Heart right ventricle (tissue), 16 donors: ENCODE data around the gene FERMT1. TPM values are rescaled to one million over a fixed set of nuclear protein-coding genes. Genes with fewer than 3 reads are reported as not detected.
A peak's percentile ranks its signal among the peaks of the same experiment; 100 is the strongest.

Experiments
- ATAC-seq, 8 donors: fragments of 200-7000 bp; cut with Tn5 transposase; one replicate each; pipeline ENCODE4 v1.9.1; 2020; ENCODE audit warnings: mild to moderate bottlenecking in 8 of 8, moderate library complexity in 8 of 8, moderate number of reproducible peaks in 1 of 8
- DNase-seq, 2 donors: peaks; one replicate each; pipeline ENCODE4 v3.0.0-alpha.2; 2020
- H3K27ac ChIP-seq, 10 donors: fragments of 200-600 bp; sonication (generic) in 2 of 10; one replicate each; pipeline versions ENCODE4 v1.5.0 to v1.8.0; 2020 to 2022; ENCODE audit warnings: mild to moderate bottlenecking in 3 of 10
- H3K27me3 ChIP-seq, 7 donors: fragments of 200-600 bp; one replicate each; pipeline ENCODE4 v1.8.0; 2021 to 2022; ENCODE audit warnings: mild to moderate bottlenecking in 2 of 7
- H3K36me3 ChIP-seq, 9 donors: fragments of 200-600 bp; sonication (generic) in 1 of 9; one replicate each; pipeline versions ENCODE4 v1.5.0 to v1.8.0; 2020 to 2022; ENCODE audit warnings: mild to moderate bottlenecking in 2 of 9
- H3K4me1 ChIP-seq, 9 donors: fragments of 200-600 bp; sonication (generic) in 1 of 9; one replicate each; pipeline versions ENCODE4 v1.5.0 to v1.8.0; 2020 to 2022; ENCODE audit warnings: mild to moderate bottlenecking in 4 of 9
- H3K4me3 ChIP-seq, 10 donors: fragments of 200-600 bp; sonication (generic) in 2 of 10; one replicate each; pipeline versions ENCODE4 v1.5.0 to v1.8.0; 2020 to 2022; ENCODE audit warnings: mild to moderate bottlenecking in 7 of 10, moderate library complexity in 2 of 10
- H3K9me3 ChIP-seq, 11 donors: fragments of 200-600 bp in 10 of 11; sonication (generic) in 2 of 11; one replicate each; pipeline versions ENCODE4 v1.5.0 to v1.8.0; 2013 to 2022; ENCODE audit warnings: mild to moderate bottlenecking in 2 of 11, control low read depth in 1 of 11, moderate library complexity in 1 of 11
- WGBS, 2 donors: extraction: QIAGEN DNeasy Blood & Tissue Kit; methylation state at CpG; one replicate each; pipeline ENCODE4 v1.1.7; 2013; ENCODE audit warnings: inconsistent platforms in 1 of 2; 5-methylcytosine and 5-hydroxymethylcytosine counted together
- intact Hi-C, 10 donors: fragments of 100-400 bp; cut with DNase I; formaldehyde crosslinking; loops; one replicate each; pipeline versions ENCODE4 v1.11.1 to v1.14.2; 2022
- polyA plus RNA-seq, 2 donors: library from polyadenylated mRNA; stranded (reverse); fragments of 200-250 nt; gene quantifications; one replicate each; pipeline ENCODE4 v1.2.3, GENCODE V29; 2013
- total RNA-seq, 10 donors: library from RNA; stranded (reverse); fragmentation: NEBNext Ultra II Directional in 3 of 10; extraction: Animal tissue kit (Norgen Biotek cat#: 25700) in 3 of 10; gene quantifications; one replicate each; pipeline versions ENCODE4 v1.2.1 to v1.2.4, GENCODE V29; 2021 to 2023
- TF ChIP-seq, protein P1 (sequence below), 9 donors: fragments of 200-600 bp; sonication (generic) in 2 of 9; IDR thresholded peaks; one replicate each; pipeline versions ENCODE4 v1.5.0 to v1.8.0; 2021 to 2022; ENCODE audit warnings: antibody characterized with exemption in 9 of 9, mild to moderate bottlenecking in 5 of 9, moderate library complexity in 1 of 9
- donor health status: Arrhythmogenic right ventricular cardiomyopathy.
- donor health status: ischemic (EF 13 %, LVEDD 7.1; RV severe dilation, severe dysfunction).
- donor health status: healthy with polysubstance abuse.
- donor health status: DM: no; HTN: yes; CAD: no.
- donor health status: DM: no; HTN: no; CAD: no.
- donor health status: ischemic (EF 25% LVEDD 6.9; RV normal size, moderate dysfunction).
- donor health status: ischemic (EF 25% LVEDD 5.7; RV mildly dilated, moderate dysfunction).
- donor health status: healthy.
- donor health status: DM: yes; HTN: yes; CAD: no.
- donor health status: Ischemic cardiomyopathy.
- donor health status: ischemic (EF 35%, LVEDD 5.7; RV mildly dilated, moderate dysfunction).
- donor health status: nonischemic (EF 11% LVEDD 7.7; RV severe dilation, severe dysfunction).
- donor health status: DM: yes; HTN: yes; CAD: no.
- donor health status: PGD.
- donor health status: ischemic (EF 29% LVEDD 5.4; RV normal size, mild dysfunction).
- donor health status: nonischemic (EF 23%, LVEDD 6.1; RV moderate dilation, normal function).

Gene FERMT1
- total and polyA plus RNA-seq, 12 donors, result 0.03 to 2.2 (median 1.3) TPM

DNA sequence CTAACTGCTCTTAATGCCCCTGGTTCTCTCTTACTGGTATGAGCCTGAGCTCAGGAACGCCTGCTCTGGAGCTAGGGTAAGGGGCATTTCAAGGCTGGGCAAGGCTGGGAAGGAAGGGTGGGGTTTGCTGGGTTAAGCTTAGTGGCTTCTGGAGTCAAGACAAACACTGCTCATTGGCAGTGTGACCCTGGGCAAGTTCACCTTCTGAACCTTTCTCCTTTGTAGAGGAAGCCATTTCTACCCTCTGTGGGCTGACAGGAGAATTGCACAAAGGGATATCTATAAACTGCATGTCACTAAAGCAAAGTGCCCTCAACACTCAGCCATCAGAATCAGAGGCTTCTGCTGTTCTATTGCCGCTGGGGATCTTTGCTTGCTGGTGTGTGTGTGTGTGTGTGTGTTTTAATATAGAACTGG, 48.7 kb downstream of the FERMT1 start:
- peaks cover 0 to 22% (median 5%) of the 10 kb centered on the region in 9 donors for H3K4me1 ChIP-seq
- peak overlapping the region in 9 of 10 donors; percentile 35 to 85 (median 74) for H3K27ac ChIP-seq
- TF ChIP-seq, protein P1, sequence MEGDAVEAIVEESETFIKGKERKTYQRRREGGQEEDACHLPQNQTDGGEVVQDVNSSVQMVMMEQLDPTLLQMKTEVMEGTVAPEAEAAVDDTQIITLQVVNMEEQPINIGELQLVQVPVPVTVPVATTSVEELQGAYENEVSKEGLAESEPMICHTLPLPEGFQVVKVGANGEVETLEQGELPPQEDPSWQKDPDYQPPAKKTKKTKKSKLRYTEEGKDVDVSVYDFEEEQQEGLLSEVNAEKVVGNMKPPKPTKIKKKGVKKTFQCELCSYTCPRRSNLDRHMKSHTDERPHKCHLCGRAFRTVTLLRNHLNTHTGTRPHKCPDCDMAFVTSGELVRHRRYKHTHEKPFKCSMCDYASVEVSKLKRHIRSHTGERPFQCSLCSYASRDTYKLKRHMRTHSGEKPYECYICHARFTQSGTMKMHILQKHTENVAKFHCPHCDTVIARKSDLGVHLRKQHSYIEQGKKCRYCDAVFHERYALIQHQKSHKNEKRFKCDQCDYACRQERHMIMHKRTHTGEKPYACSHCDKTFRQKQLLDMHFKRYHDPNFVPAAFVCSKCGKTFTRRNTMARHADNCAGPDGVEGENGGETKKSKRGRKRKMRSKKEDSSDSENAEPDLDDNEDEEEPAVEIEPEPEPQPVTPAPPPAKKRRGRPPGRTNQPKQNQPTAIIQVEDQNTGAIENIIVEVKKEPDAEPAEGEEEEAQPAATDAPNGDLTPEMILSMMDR (IDR thresholded peaks at IDR 0.05), result peak in 8 of 9 donors; percentile 17 to 53 (median 32)
- H3K4me3 ChIP-seq, result no peak overlapping the region
- 44 to 52% methylated on average over 2 of the region's 2 CpGs for whole genome bisulfite sequencing, 2 donors
- DNase-seq (peak in 1 of 2 donors; percentile 41), ATAC-seq (peak; percentile 56 to 87 (median 81))
- H3K36me3 ChIP-seq, result peaks cover 0 to 8% (median 0%) of the 10 kb centered on the region in 9 donors
- no peaks in the 10 kb centered on the region for H3K27me3 ChIP-seq
- no peaks in the 10 kb centered on the region for H3K9me3 ChIP-seq
- intact Hi-C loops, result loop anchor here in 6 of 10 donors (2.0 to 10.0 kb wide), 6 partner anchors 122 to 549 kb away; partner anchors contain the start of genes MCM8 (in 1 of the 6) and TRMT6 (in 1 of the 6)

DNA sequence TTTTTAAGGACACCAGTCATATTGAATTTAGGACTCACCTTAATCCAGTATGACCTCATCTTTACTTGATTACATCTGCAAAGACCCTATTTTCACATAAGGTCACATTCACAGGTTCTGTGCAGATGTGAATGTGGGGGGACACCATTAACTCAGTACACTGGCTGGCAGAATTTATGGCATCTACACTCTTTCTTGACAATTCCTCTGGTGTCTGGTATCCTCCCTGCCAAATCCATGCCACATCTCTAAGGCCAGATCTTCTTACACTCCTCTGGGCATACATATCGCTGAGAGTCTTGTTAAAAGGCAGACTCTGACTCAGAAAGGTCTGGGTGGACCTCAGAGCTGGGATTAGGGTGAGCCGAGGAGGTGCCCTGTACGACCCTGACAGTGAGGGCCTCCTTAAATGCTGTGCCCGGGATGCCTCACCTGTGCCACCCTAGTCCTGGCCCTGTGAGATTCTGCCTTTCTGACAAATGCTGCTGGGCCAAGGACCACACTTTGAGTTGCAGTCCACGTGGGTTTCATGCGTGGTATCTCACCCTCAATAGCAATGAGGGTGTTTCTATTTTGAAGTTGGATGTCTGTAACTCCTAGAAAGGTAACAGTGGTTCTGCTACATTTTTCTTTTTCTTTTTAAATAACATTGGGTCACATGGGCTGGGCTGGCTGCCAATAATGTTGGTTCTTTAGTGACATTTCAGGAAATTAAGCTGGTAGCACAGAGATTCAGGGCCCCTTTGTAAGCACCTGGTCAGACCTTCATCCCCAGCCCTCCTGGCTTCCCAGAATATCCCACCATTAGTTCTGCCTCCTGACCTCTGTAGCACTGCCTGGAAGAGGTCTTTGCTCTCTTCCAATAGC, 51.8 kb downstream of the FERMT1 start:
- no peaks in the 10 kb centered on the region for H3K9me3 ChIP-seq
- no peaks in the 10 kb centered on the region for H3K36me3 ChIP-seq
- TF ChIP-seq, protein P1 (IDR thresholded peaks at IDR 0.05), result no peak
- no peak for ATAC-seq
- DNase-seq, result no peak
- H3K4me1 ChIP-seq, result peaks cover 0 to 22% (median 5%) of the 10 kb centered on the region in 9 donors
- intact Hi-C loops, result loop anchor here in 6 of 10 donors (5.0 to 10.0 kb wide), 5 partner anchors 119 to 546 kb away; partner anchors contain the start of genes MCM8 (in 1 of the 6) and TRMT6 (in 1 of the 6)
- 89 to 90% methylated on average over 6 of the region's 6 CpGs for WGBS, 2 donors
- no peaks in the 10 kb centered on the region for H3K27me3 ChIP-seq
- H3K27ac ChIP-seq, result no peak overlapping the region
- no peak overlapping the region for H3K4me3 ChIP-seq

DNA sequence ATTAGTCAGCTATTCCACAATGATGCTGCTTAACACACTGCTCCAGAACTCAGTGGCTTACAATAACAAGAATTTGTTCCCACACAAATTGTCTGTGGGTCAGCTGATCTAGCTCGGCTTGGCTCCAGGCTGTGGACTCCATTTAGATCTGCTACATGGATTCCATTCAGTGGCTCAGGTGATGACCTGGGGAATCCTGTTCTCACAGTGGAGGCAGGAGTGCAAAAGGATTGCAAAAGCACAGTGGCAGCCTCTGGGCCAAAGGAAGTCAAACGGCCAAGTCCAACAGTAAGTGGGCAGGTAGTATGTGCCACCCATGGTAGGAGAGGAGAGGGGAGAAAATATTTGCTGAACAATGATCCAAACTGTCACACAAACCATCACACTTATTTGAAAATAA, 53.2 kb downstream of the FERMT1 start:
- Histone ChIP-seq H3K27me3 (no peaks in the 10 kb centered on the region), H3K4me1 (peaks cover 0 to 8% (median 0%) of the 10 kb centered on the region in 9 donors), H3K4me3 (no peak overlapping the region), H3K36me3 (no peaks in the 10 kb centered on the region), H3K27ac (no peak overlapping the region), H3K9me3 (no peaks in the 10 kb centered on the region)
- DNase-seq, result no peak
- TF ChIP-seq, protein P1 (IDR thresholded peaks at IDR 0.05), result no peak
- WGBS, 2 donors, result 75 to 85% methylated on average over 2 of the region's 2 CpGs
- intact Hi-C loops, result loop anchor here in 6 of 10 donors (5.0 to 10.0 kb wide), 5 partner anchors 117 to 545 kb away; partner anchors contain the start of genes MCM8 (in 1 of the 6) and TRMT6 (in 1 of the 6)
- no peak for ATAC-seq

DNA sequence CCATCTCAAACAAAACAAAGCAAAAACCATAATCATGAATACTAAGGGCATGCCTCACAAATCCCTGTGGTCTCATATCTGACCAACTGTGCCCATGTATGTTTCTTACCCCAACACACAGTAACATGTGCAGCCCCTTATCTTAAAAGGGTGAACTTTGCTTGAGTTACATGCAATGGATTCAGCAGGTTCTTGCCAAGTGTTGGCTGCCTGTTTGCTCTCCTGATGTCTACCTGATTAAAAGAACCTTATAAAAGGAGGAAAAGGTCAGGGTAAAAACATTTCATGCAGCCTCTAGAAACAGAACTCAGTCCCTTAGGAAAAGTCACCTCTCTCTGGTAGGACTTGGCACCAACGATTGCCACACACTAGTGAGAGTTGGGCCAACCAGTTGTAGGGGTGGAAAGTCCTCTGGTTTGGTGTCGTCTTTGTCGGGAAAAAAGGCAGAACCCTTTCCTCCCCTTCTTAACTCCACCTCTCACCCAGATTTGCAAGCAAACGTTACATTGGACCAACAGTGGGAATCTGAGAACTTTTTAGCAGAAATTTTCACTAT, 55.0 kb downstream of the FERMT1 start:
- no peak for ATAC-seq
- Histone ChIP-seq H3K4me1 (no peaks in the 10 kb centered on the region), H3K27me3 (no peaks in the 10 kb centered on the region), H3K27ac (no peak overlapping the region), H3K9me3 (no peaks in the 10 kb centered on the region), H3K36me3 (no peaks in the 10 kb centered on the region), H3K4me3 (no peak overlapping the region)
- no peak for DNase-seq
- 80 to 89% methylated on average over 4 of the region's 4 CpGs for WGBS, 2 donors
- TF ChIP-seq, protein P1 (IDR thresholded peaks at IDR 0.05), result no peak
- intact Hi-C loops, result no loop called here
